HG02623 (cell line): ENCODE data around the gene SEZ6.
"Not testable (repeated sequence)": the region's sequence is repeated elsewhere in the genome, so short reads cannot be mapped to it uniquely, and the experiment has no call there.

Experiments
- ATAC-seq: cut with Tn5 transposase; IDR thresholded peaks from one replicate; pipeline ENCODE4 v1.9.1; 2021; ENCODE audit warnings: moderate library complexity; ENCODE audit not compliant: unreplicated experiment

Gene SEZ6

GRCh38 chr17:28940142-28940541 is 65.7 kb downstream of the SEZ6 start:
- no peak for ATAC-seq

GRCh38 chr17:28938552-28938951 is 67.3 kb downstream of the SEZ6 start:
- no peak for ATAC-seq

DNA sequence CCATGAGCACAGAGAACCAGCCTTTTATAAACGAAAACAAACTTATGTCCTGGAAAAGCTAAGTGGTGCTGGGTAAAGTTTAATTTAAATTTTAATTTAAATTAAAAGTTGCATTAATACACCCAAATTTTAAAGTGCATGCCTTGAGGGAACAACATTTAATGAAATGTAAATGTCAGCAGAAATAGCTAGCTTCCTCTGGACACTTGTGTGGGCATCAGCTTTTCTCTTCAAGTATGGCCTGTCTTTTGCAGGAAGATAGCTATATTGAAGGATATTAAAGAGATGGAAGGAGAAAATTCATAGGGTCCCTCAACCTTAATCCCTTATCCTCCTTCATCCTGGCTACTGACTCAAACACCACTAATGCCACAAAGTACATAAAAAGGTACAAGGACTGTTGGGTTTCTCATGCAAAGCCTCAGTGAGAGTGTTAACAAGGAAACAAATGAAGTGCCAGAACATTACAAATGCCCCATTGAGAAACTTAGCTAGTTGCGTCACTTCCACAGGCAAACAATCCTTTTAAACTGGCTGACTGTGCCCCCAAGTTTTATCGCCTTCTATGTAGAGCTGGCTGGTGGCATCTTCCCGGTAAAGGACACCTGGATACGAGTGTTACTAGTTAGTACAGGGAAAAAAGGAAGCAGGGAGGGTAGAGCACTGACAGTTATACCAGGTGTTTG is 68.6 kb downstream of the SEZ6 start:
- no peak for ATAC-seq

GRCh38 chr17:28935744-28936460 is 69.9 kb downstream of the SEZ6 start:
- ATAC-seq: no peak

- ATAC-seq: not testable (repeated sequence)
These were observed 71.3 kb downstream of the SEZ6 start for GRCh38 chr17:28934508-28934907.

- ATAC-seq: no peak
These were observed 76.0 kb downstream of the SEZ6 start for GRCh38 chr17:28929787-28930186.

GRCh38 chr17:28928061-28928460 is 77.8 kb downstream of the SEZ6 start:
- ATAC-seq: no peak

- ATAC-seq: no peak
These were observed 79.0 kb downstream of the SEZ6 start for GRCh38 chr17:28926786-28927185.

GRCh38 chr17:28926366-28926765 is 79.5 kb downstream of the SEZ6 start:
- no peak for ATAC-seq

DNA sequence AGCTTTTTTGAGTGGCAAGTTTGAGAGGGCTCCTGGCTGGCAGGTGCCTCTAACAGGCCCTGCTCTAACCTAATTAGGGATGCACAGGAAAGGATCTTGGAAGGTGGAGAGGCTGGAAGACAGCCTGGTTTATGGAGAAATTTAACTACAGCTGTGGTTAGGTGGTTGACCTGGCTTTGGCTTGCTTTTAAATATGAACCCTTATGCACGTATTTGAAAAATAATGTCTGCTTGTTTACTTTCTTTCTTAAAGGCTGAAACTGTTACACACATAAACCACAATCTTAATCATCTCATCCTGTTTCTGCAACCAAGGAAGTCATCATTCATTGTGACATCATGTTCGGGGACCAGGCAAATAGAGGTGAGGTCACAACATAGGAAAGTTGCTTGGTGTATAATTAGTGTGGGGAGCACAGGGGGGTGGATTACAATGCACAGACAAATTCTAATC is 79.9 kb downstream of the SEZ6 start:
- no peak for ATAC-seq

- ATAC-seq: no peak
These were observed 85.6 kb downstream of the SEZ6 start for GRCh38 chr17:28920201-28920600.

DNA sequence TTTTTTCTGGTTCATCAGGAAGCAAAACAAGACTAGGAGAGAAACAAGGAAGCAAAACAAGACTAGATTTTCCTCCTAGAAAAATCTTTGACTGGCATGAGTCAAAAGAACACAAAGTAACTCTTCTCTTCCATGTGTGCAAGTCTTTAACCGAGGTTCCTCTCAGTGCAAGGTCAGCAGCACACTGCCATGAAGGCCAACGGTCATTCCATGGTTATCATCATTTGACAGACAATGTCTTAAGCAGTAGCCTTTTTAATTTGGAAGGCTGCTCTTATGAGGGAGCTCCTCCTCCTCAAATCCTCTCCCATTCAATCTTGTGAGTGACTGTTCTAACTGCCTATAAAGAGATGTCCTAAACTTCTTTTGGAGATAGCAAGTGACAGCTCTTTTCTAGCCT is 87.5 kb downstream of the SEZ6 start:
- ATAC-seq: no peak

DNA sequence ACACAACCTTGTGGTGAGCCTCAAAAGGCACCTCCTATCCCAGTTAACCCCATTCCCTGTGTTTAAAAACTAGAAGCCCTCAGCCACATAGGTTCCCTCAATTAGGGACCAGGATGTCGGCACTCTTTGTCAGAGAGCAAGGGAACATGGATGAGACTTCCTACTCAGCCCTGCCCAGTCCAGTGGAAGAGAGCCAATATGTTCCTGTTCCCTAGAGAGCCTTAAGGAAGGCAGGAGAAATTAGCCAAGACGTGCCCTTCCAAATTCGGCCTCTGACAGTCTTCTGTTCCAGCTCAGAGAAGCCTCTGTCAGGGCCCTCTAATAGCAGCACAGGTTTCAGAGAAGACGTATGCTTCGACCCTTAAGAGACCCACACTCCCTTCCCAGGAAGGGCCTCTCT is 88.4 kb downstream of the SEZ6 start:
- ATAC-seq: no peak

- no peak for ATAC-seq
These were observed 88.8 kb downstream of the SEZ6 start for GRCh38 chr17:28917029-28917428.

DNA sequence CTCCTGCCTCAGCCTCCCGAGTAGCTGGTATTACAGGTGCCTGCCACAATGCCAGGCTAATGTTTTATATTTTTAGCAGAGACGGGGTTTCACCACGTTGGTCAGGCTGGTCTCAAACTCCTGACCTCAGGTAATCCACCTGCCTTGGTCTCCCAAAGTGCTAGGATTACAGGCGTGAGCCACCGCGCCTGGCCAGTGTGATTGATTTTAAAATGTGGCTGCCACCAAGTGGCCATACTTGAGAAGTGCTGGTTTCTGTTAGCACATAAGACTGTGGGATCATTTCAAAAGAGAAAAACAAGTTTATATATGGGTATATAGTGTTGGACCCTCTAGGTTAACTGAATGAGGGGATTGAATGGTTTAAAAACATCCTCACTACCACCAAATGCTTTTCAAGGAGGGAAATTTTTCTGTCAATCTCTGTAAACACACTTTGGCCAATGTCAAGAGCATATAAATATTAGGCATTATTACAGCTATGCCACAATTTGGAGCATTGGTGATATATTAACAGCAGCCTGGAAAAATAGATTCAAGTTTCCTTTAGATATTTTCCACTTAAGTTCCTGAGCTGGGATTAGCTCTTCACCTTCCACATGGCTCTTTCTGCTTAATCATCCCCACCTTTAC is 89.4 kb downstream of the SEZ6 start:
- ATAC-seq: no peak

GRCh38 chr17:28912938-28913333 is 92.9 kb downstream of the SEZ6 start:
- no peak for ATAC-seq

- no peak for ATAC-seq
These were observed 93.4 kb downstream of the SEZ6 start for GRCh38 chr17:28912281-28912937.

DNA sequence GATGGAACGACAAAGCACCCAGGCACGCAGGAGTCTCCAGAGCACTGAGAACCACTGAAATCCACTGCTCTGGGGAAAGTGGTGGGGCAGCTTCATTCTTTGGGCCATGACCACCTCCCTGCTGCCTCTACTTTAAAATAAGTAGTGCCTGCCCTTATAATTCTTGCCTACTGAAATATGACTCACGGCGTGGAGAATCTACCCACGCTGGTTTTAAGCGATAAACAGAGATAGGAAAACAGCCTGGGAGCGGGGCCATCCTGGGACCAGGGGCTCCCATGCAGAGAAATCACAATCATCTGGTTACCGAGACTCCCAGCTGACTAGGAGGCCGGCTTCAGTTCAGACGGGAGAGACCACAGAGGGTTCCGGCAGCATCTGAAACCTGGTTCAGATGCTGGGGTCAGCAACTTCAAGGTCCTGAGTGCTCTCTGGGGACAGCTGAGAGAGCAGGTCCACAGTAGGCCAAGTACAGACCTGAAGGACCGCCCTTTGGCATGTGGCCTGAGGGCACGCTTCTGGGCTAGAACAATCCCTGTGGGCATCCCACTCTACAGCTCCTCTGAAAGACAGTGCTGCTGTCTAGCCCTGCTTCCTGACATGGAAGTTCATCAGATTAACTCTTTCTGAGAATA is 94.3 kb downstream of the SEZ6 start:
- ATAC-seq: no peak

DNA sequence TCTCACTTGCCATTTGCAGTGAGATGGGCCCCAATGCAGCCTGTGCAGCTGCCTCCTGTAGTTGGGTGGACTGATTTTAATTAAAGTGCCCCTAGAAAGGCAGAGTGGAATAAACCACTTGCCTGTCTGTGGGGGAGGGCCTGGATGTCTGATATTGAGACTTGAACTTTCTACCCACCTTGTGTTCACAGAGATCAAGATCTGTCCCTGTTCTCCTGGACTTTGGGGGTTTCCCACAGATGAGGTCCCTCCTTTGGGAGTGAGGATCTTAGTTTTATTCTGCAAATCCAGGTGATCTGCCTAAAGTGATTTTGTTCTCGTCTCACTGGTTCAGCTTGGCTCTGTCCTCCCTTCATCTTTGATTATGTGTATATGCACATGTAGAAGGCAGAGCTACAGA is 95.3 kb downstream of the SEZ6 start:
- no peak for ATAC-seq

DNA sequence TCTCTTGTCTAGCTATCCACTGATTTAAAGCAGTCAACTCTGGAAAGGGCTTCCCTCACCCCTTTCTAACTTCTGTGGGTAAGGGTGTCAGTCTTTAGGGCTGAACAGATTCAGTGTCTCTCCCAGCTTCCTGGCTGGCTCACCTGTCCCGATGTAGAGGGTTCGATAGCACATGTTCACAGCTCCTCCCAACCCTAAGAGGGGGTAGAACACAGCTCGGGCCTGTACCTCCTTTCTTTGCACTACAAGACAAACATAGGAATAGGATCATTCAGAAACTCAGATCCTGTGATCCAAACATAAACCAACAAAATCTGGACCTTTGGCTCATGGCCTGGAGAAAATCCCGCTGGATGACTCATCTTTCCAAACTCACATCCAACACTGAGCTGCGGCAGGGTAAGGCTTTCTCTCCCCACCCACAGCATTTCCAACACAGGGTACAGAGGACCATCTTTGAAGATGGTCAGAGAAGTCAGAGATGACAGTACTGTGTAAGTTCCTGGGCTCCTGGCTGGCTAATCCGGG is 97.1 kb downstream of the SEZ6 start:
- ATAC-seq: no peak
